ENCODE data around the gene GCH1.
"Not testable (repeated sequence)": the region's sequence is repeated elsewhere in the genome, so short reads cannot be mapped to it uniquely, and the experiment has no call there.

Gene GCH1, protein sequence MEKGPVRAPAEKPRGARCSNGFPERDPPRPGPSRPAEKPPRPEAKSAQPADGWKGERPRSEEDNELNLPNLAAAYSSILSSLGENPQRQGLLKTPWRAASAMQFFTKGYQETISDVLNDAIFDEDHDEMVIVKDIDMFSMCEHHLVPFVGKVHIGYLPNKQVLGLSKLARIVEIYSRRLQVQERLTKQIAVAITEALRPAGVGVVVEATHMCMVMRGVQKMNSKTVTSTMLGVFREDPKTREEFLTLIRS

DNA sequence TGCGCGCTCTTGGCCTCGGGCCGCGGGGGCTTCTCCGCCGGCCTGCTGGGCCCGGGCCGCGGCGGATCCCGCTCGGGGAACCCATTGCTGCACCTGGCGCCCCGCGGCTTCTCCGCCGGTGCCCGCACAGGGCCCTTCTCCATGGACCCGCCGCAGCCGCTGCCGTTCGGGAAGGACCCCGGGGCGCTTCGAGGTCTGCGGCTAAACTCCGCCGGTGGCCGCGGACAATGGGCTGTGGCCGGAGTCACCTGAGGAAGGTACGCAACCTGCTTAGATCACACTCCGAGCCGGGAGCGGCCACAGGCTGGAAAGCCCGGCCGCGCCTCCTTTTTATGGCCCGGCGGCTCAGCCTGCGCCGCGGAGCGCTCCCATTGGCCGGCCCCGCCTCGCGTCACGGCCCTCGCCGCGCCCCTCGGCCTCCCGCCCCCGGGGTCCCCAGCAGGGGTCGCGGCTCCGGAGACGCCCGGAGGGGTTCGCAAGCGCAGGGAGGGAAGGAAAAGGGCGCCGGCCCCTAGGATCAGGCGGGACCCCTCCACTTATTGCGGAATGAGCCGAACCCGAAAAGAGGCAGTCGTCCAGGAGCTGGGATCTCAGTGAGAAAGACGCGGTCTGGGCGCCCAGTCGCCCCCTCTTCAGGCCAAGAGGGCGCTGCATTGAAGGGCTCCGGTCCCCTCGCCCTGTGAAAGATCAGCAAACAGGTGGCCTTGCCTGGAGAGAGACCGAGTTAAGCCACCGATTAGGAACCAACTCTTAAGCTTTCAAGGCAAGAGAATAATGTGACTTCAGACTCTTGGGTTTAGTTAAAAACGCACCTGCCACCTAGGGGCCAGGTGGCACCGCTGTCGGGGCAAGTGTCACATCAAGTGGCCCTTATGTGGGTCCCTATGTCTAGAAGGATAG is at the start of gene GCH1:
Gene GCH1, minus strand, starts transcription at position 306 of the 900 bp plus-strand sequence. Its CDS starts 163 bp downstream, at position 143.
- peak; percentile 35 for DNase-seq (ENCODE audit: low spot score)

DNA sequence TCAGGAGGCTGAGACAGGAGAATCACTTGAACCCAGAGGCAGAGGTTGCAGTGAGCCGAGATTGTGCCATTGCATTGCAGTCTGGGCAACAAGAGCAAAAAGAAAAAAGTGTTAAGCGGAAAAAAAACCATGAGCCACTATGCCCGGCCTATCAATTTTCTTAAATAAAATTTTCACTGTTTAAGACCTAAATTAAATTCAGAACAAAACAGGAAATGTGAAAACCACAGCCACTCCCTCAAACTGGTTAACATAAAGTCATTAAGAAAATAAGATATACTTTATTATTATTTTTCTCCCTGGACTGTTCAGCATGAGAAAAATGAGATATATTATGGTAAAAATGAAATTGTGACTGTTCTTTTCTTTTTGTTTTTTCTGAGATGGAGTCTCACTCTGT is 44.6 kb upstream of the GCH1 start:
- no peak for DNase-seq (ENCODE audit: low spot score)

DNA sequence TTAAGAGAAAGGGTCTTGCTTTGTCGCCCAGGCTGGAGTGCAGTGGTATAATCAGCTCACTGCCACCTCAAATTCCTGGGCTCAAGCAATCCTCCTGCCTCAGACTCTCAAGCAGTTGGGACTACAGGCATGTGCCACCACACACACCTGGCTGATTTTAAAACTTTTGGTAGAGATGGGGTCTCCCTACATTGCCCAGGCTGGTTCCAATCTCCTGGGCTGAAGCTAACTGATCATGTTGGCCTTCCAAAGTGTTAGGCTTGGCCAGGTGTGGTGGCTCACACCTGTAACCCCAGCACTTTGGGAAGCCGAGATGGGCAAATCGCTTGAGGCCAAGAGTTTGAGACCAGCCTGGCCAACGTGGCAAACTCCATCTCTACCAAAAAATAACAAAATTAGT is 43.9 kb upstream of the GCH1 start:
- no peak for DNase-seq (ENCODE audit: low spot score)

DNA sequence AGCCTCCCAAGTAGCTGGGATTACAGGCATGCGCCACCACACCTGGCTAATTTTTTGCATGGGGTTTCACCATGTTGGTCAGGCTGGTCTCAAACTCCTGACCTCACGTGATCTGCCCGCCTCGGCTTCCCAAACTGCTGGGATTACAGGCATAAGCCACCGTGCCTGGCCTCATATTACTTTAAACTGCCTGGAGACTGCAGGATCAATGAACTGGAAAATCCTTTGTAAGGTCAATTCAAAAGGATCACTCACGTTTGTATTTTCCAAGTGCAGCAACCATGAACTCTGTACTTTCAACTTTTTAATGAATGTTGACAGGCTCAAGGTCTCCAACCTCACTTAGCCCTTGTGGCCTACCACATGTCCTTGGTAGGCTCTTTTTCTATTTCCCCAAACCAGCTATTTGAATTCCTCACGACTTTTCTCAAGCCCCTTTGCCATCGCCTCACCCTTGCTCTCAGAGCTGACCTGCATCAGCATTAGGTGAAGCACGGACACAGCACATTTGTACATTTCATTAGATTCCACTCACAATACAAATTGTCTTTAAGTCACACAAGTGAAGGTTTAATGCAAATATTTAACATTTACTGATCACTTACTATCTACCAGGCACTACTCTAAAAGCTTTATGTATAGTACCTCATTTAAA is 42.2 kb upstream of the GCH1 start:
- DNase-seq (ENCODE audit: low spot score) = no peak

DNA sequence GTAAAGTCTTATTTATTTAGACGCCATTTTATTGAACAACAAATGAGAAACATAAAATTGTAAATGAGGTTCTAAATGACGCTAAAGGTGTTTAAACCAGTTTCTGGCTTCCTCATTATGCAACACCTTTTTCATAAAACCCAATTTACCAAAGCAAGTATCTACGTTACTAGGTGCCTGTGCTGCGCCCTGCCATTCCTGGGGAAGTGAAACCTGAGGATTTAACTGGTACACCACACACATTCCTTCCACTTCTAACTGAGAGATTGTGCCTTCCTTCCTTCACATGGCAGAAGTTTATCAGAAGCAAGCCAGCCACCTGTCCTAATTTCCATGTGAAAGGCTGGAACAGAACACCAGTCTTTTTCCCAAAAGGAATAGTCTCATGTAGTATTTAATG is 40.3 kb upstream of the GCH1 start:
- DNase-seq (ENCODE audit: low spot score) = peak; percentile 28

DNA sequence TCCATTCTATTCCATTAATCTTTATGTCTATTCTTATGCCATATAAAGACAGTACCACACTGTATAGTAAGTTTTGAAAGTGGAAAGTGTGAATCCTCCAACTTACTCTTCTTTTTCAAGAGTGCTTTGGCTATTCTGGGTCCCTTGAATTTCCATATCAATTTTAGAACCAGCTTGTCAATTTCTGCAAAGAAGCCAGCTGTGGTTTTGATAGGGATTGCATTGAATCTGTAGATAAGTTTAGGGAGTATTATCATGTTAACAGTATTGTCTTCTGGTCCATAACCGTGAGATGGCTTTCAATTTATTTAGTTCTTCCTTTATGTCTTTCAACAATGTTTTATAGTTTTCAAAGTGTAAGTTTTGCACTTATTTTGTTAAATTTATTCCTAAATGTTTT is 34.2 kb upstream of the GCH1 start:
- DNase-seq (ENCODE audit: low spot score) = no peak

DNA sequence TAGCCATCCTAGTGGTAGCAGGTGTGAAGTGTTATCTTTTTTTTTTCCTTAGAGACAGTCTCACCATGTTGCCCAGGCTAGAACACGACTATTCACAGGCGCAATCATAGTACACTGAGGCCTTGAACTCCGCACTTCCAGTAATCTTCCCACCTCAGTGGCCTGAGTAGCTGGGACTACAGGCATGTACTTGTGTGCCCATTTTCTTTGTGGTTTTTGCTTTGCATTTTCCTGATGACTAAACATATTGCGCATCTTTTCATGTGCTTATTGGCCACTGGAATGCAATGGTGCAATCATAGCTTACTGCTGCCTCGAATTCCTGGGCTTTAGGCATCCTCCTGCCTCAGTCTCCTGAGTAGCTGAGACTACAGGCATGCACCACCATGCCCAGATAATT is 33.3 kb upstream of the GCH1 start:
- DNase-seq (ENCODE audit: low spot score) = no peak

DNA sequence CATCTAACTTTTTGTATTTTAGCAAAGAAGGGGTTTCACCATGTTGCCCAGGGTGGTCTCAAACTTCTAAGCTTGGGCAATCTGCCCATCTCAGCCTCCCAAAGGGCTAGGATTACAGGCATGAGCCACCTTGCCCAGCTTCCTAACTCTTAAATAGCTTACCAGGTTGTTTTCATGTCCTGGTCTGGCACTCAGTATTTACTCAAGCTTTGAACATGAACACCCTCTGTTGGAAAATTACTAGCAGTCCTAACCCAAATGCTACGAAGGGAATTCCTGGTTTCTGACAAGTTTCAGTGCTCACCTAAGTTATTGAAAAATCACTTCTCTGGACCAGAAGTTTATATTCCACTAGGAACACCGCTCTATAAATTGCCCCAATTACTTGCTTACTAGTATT is 32.5 kb upstream of the GCH1 start:
- no peak for DNase-seq (ENCODE audit: low spot score)

DNA sequence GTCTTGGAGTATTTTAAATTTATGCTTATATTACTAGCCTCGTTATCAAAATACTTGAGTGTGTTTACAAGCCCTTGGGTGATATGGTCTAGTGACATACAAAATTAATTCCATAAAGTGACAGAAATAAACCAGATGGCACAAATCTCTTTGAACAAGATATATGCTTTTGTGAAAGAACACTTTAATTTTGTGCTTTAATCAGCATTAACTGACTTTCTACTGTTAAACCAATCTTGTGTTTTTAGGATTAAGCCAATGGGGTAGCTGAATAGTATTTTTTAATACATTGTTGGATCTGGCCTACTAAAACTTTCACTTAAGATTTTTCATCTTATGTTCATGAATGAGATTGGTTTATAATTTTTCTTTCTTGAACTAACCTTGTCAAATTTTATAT is 30.4 kb upstream of the GCH1 start:
- DNase-seq (ENCODE audit: low spot score) = no peak

DNA sequence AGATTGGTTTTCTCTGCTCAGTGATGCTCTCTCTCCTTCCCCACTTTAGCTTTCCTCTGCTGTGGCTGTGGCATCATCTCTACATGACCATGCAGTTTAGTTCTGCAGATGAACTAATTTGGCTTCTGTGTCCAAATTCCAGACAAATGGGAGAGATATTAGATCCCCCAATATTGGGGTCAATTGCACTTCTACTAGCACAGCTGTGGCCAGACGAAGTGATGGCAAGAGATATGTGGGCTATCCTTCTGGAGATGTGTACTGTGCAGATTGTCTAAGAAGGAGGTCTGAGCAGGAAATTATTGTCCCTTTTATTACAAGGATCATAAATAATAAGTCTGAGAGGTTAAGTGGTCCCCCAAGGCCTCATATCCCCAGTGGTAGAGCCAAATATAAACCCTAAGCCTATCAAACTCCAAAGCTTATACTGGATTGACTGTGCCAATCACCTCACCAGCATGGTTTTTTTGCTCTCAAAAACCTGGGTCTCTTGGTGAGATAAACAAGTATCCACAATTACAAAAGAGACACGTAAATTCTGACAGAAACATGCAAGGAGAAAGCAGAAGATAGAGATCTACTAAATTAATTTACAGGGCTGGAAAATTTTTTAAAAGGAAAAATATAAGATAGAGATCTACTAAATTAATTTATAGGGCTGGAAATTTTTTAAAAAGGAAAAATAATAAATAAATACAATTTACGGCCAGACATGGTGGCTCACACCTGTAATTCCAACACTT is 29.1 kb upstream of the GCH1 start:
- DNase-seq (ENCODE audit: low spot score) = no peak

DNA sequence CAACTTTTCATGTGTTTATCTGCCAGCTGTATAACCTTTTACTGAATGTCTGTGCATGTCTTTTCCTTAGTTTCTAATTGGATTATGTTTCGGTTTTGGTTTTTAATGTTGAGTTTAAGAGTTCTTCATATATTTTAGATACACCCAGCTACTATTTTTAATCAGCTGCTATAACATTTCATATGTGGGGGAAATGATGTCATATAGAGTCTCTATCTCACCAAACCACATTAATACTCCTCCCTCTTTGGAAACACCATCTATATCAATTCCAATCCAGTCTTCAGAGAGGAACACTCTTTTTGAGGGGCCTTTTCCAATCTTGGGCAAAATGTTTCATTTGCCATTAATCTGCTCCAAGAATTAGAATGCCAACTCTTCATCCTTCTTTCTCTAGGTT is 28.5 kb upstream of the GCH1 start:
- DNase-seq (ENCODE audit: low spot score) = no peak

DNA sequence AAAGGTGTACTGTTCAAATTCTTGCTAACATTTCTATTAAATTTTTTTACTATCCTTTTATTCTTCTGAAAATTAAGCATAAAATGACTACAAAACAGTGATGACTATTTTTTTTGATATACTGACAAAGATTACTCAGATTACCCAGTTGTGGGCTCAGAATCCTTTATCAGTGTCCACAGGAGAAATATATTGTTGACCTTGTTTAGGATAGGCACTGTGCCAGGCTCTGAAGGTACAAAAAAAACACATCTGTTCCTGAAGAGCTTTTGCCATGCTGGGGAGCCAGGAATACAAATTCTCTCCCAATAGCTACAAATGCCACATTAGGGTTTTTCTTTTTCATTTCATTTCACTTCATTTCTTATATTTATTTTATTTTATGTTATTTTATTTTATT is 26.9 kb upstream of the GCH1 start:
- DNase-seq (ENCODE audit: low spot score) = no peak

DNA sequence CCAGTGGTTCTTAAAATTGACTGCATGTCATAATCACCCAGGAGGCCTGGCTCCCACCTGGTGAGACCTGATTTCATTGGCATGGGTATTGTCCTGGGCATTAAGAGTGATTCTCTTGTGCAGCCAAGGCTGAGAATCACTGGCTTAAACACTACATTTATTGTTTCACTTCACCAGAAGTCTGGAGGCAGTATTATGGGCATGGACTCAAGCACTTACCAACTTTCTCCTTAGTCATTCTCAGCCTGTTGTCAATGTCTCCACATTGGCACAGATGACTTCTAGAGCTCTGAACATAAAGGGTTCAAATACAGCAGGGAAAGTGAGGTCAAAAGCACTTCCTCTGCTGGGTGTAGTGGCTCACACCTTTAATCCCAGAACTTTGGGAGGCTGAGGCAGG is 25.6 kb upstream of the GCH1 start:
- no peak for DNase-seq (ENCODE audit: low spot score)

DNA sequence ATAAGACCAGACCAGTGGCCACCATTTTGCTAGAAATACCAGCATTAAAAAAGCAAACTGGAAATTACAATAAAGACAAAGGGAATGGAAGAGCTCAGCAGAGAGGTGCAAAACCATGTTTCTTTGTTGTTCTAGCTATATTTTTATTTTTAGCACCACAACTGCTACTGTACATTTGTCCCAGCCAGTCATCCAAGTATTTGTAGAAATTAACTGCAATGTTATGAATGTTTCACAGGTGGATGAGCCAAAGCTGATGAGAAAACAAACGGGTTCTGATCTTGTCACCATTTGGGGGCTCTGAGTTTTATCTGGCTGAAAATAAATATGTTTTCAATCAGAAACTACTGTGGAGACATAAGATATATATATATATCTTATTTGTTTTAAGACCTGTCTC is 24.9 kb upstream of the GCH1 start:
- DNase-seq (ENCODE audit: low spot score) = no peak

DNA sequence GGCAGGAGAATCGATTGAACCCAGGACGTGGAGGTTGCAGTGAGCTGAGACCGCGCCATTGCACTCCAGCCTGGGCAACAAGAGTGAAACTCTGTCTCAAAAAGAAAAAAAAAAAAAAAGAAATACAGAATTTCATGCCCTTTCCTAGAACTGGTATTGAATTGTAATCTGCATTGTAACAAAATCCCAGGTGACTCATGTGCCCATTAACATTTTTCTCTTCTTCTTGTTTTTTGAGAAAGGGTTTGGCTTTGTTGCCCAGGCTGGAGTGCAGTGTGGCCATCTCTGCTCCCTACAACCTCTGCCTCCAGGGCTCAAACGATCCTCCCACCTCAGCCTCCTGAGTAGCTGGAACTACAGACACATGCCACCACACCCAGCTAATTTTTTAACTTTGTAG is 23.9 kb upstream of the GCH1 start:
- not testable (repeated sequence) for DNase-seq (ENCODE audit: low spot score)

DNA sequence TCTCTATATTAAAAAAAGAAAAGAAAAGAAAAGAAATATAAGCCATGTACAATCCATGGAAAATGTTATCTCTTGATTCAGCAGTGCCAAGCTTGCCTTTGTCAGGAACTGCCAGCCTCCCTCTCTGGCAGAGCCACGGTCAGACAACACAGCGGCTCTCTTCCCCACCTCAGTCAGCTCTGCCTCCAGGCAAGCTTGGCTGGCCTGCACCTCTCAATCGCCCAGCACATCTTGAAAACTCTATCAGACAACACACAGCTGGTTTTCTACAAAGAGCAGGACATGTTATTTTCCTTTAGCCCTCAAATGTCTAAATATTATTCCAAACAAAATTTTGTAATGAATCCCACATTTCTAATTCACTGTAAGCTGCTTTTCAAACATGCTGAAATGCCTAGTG is 20.0 kb upstream of the GCH1 start:
- DNase-seq (ENCODE audit: low spot score) = no peak

DNA sequence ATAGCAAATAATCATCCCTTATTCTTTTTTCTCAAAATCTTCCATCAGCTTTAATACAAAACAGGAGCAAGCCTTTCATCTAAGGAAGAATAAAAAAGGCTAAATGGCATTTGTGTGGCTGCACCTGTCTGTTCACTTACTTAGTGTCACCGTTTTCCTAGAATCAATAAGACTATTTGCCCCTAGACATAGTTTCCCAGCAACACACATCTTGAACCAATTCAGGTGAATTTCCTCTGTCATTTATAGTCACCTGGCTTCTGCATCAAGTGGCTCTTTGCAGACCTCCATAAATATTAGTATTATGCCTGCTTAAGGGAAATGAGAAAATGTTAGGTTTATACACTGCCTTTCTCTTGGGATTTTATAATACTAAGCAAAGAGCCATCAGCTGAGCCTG is 17.4 kb upstream of the GCH1 start:
- DNase-seq (ENCODE audit: low spot score) = no peak

DNA sequence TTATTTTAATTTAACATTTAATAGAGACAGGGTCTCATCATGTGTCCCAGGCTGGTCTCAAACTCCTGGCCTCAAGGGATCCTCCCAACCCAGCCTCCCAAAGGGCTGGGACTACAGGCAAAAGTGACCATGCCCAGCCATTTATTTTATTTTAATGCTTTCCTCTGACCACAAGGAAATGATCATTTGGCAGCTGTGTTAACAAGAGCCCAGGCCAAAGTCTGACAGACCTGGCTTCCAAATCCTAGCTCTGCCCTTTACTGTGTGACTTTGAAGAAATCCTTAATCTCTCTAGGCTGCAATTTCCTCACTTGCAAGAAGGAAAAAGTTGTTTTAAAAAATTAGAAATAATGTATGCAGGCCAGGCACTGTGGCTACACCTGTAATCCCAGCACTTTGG is 16.7 kb upstream of the GCH1 start:
- no peak for DNase-seq (ENCODE audit: low spot score)

DNA sequence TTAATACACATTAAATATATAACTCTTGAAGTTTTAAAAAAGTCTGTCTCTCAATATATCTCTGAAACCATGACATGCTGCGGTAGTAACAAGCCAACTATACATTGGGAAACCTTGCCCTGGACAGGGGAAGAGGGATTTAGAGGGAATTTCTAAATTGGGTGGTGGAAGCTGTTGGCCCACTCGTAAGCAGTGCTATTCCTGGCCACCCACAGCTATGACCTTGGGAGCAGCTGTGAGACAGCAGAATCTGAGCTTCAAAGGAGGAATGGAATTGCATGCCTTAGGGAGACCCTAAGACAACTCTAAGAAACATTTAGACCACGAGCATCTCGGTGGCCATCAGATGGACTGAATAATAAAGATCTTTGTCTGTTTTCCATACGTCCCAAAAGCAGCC is 15.8 kb upstream of the GCH1 start:
- no peak for DNase-seq (ENCODE audit: low spot score)

DNA sequence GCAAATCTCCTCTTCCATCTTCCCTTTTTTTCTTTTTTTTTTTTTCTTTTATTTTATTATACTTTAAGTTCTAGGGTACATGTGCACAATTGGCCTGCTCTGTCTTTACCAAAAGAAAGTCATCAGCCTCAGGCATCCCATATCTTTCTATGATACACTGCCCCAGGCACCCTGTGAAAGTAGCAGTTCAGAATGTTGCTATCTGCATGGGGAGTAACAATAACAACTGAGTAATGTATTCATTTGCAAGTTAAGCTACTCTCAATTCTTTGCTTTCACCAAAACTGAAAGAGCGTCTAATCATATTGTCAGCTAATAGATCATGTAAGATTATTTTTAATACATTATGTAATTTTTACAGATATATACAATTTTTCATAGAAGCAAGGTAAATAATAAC is 13.5 kb upstream of the GCH1 start:
- no peak for DNase-seq (ENCODE audit: low spot score)

DNA sequence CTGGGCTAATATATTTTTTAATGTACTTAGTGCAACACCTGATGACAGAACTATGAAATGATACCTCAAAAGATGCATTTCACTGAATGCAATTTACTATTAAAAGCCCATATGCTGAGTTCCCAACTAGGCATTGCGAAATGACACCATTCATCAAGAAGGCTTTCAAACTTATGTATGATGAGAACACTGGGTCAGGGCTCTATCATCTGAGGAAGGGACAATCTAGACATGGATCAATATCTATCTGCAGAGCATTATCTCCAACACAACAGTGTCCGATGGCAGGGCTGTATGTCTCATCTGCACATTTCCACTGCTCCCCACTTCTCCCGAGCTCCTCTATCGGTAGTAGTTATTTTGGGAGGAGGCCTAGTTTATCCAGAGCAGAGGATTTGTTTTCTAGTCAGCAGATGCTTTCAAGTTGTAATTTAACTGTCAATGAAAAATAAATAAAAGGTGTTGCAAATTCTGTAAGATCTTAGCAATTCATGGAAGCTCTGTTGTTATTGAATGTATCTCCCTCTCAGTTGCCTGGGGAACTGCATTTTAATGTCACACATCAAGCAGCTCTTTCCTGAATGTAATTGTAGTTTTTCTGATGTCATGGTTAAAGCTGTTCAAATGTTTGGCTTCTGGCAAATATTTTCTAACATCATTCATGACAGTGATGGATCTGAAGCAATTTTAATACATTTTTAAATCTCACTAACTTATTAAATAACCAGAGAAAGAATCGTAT is 7.4 kb upstream of the GCH1 start:
- DNase-seq (ENCODE audit: low spot score) = no peak

DNA sequence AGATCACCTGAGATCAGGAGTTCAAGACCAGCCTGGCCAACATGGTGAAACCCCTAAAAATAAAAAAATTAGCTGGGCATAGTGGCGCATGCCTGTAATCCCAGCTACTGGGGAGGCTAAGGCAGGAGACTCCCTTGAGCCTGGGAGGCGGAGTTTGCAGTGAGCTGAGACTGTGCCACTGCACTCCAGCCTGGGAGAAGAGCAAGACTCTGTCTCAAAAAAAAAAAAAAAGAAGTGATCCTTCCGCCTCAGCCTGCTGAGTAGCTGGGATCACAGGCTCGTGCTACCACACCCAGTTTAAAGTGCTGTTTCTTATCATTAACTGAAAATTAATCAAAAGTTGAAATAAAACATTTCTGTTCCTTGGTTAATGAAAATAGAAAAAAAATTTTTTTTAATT is 6.3 kb upstream of the GCH1 start:
- DNase-seq (ENCODE audit: low spot score) = not testable (repeated sequence)
